HFFc6 (cell line): ENCODE results near the gene MTMR2. TPM values are rescaled to one million over a fixed set of nuclear protein-coding genes. Genes with fewer than 3 reads are reported as not detected.
A peak's percentile ranks its signal among the peaks of the same experiment; 100 is the strongest.

Experiments
- DNase-seq: peaks from one replicate; pipeline ENCODE4 v3.0.0-alpha.2; 2018
- H3K27ac Mint-ChIP-seq: 2 replicates; pipeline ENCODE4 v1.8.0; 2020; ENCODE audit warnings: mild to moderate bottlenecking, mixed read lengths
- H3K27me3 Mint-ChIP-seq: 2 replicates; pipeline ENCODE4 v1.8.0; 2021; ENCODE audit warnings: mild to moderate bottlenecking, moderate library complexity, mixed read lengths; ENCODE audit not compliant: insufficient read depth
- H3K36me3 Mint-ChIP-seq: 2 replicates; pipeline ENCODE4 v1.8.0; 2021; ENCODE audit warnings: low read depth, mixed read lengths
- H3K4me1 Mint-ChIP-seq: 2 replicates; pipeline ENCODE4 v1.8.0; 2020; ENCODE audit warnings: low read depth, mixed read lengths
- H3K4me3 Mint-ChIP-seq: 2 replicates; pipeline ENCODE4 v1.8.0; 2020; ENCODE audit warnings: mild to moderate bottlenecking, moderate library complexity, mixed read lengths
- H3K9me3 Mint-ChIP-seq: 2 replicates; pipeline ENCODE4 v1.8.0; 2020; ENCODE audit warnings: mild to moderate bottlenecking, mixed read lengths
- total RNA-seq, 6 experiments: library from RNA; stranded (reverse); fragmentation: NEBNext Ultra II Directional; extraction: Animal tissue kit (Norgen Biotek cat#: 25700); gene quantifications; 2 replicates in 1 of 6; 3 replicates in 5 of 6; pipeline ENCODE4 v1.2.3, GENCODE V29; 2021
- TF ChIP-seq, protein P1 (sequence below): fragments of 200-600 bp; sonication (generic); IDR thresholded peaks from 2 replicates; pipeline ENCODE4 v1.5.0; 2021; ENCODE audit warnings: antibody characterized with exemption, mild to moderate bottlenecking

Gene MTMR2
- total RNA-seq, 6 experiments from 2014 or later: 40.0 to 52.1 (median 48.4) TPM

DNA sequence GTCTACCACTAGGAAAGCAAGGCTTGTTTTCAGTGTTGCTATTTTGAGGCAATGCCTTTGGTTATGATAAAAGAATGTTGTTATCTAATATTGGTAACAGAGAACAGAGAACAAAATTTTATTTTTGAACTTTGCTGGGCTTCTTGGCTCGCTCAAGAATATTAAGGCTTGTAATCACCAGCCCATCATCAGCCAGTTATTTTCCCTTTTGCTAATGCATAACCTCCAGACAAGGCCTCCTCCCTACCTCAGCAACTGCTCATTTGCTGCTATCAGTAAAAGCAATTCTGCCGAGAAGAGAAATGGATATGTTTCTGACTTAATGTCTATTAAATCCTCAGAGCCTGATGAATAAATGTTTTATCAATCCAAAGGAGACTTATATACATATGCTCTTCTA is 8.9 kb downstream of the MTMR2 start:
- DNase-seq: no peak
- no peaks in the 10 kb centered on the region for H3K9me3 Mint-ChIP-seq
- TF ChIP-seq, protein P1, sequence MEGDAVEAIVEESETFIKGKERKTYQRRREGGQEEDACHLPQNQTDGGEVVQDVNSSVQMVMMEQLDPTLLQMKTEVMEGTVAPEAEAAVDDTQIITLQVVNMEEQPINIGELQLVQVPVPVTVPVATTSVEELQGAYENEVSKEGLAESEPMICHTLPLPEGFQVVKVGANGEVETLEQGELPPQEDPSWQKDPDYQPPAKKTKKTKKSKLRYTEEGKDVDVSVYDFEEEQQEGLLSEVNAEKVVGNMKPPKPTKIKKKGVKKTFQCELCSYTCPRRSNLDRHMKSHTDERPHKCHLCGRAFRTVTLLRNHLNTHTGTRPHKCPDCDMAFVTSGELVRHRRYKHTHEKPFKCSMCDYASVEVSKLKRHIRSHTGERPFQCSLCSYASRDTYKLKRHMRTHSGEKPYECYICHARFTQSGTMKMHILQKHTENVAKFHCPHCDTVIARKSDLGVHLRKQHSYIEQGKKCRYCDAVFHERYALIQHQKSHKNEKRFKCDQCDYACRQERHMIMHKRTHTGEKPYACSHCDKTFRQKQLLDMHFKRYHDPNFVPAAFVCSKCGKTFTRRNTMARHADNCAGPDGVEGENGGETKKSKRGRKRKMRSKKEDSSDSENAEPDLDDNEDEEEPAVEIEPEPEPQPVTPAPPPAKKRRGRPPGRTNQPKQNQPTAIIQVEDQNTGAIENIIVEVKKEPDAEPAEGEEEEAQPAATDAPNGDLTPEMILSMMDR: no peak
- no peak overlapping the region for H3K4me3 Mint-ChIP-seq
- H3K27me3 Mint-ChIP-seq: no peaks in the 10 kb centered on the region
- H3K36me3 Mint-ChIP-seq: peaks cover 12% of the 10 kb centered on the region; the same call in 1 of the 2 replicates
- peaks cover 62% of the 10 kb centered on the region for H3K4me1 Mint-ChIP-seq
- H3K27ac Mint-ChIP-seq: no peak overlapping the region

GRCh38 chr11:95913830-95914615 is 9.9 kb downstream of the MTMR2 start:
- no peaks in the 10 kb centered on the region for H3K27me3 Mint-ChIP-seq
- H3K9me3 Mint-ChIP-seq: no peaks in the 10 kb centered on the region
- peak overlapping the region; percentile 71 for H3K27ac Mint-ChIP-seq
- H3K4me3 Mint-ChIP-seq: peak overlapping the region; percentile 42
- H3K4me1 Mint-ChIP-seq: peaks cover 63% of the 10 kb centered on the region
- TF ChIP-seq, protein P1: no peak
- DNase-seq: no peak
- H3K36me3 Mint-ChIP-seq: peaks cover 13% of the 10 kb centered on the region

DNA sequence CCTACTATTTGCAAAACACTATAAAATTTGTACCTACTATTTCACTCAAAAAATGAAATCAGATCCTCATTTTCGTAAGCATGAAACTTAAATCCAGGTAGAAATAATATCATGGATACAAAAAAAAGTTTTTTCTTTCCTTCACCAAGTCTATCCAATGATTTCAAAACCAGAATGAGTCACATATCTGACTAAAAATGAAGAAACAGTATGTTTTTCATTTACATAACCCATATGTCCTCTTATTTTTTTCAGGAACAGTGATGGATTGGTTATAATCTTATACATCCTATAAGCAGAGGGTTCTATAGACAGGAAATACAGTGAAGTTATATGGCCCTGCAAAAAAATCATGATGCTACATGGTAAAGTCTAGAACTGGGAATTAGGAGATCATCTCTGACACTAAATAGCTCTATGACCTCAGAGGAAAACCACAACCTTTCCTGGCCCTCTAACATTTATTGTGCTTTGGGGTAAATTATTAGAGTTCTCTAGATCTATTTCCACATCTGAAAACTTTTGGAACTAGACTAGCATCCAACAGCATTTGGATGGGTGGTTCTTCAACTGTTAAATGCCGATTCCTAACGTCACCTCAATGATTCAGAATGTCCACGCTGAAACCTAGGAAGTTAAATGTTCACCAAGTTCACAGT is 10.9 kb downstream of the MTMR2 start:
- Mint-ChIP-seq H3K4me1 (peaks cover 72% of the 10 kb centered on the region), H3K9me3 (peaks cover under 1% of the 10 kb centered on the region; the same call in 1 of the 2 replicates), H3K27me3 (no peaks in the 10 kb centered on the region), H3K27ac (peak overlapping the region; percentile 71), H3K4me3 (peak overlapping the region; percentile 42; the same call in 1 of the 2 replicates), H3K36me3 (peaks cover 23% of the 10 kb centered on the region)
- peak; percentile 11 for DNase-seq
- TF ChIP-seq, protein P1: no peak

DNA sequence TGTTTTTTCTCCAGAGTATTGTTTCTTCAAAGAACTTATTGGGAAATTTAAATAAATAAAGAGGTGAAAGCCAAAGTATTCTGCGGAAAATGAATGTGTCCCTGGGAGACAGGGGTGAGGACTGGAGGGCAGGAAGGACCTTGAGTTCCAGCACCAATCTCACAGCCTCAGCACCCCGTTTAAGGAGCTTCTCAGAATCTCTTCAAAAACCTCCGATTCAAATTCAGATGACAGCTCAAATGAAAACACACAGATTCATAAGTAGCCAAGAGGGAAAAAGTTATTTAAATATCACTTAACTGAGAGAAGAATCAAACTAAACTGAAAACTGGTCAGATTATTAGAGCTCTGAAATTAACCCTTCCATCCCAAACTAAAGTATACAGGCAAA is 12.5 kb downstream of the MTMR2 start:
- peaks cover 39% of the 10 kb centered on the region for H3K36me3 Mint-ChIP-seq
- peaks cover 16% of the 10 kb centered on the region for H3K9me3 Mint-ChIP-seq
- no peak for DNase-seq
- H3K27ac Mint-ChIP-seq: no peak overlapping the region
- H3K27me3 Mint-ChIP-seq: no peaks in the 10 kb centered on the region
- H3K4me3 Mint-ChIP-seq: no peak overlapping the region
- peaks cover 81% of the 10 kb centered on the region for H3K4me1 Mint-ChIP-seq
- TF ChIP-seq, protein P1: no peak

DNA sequence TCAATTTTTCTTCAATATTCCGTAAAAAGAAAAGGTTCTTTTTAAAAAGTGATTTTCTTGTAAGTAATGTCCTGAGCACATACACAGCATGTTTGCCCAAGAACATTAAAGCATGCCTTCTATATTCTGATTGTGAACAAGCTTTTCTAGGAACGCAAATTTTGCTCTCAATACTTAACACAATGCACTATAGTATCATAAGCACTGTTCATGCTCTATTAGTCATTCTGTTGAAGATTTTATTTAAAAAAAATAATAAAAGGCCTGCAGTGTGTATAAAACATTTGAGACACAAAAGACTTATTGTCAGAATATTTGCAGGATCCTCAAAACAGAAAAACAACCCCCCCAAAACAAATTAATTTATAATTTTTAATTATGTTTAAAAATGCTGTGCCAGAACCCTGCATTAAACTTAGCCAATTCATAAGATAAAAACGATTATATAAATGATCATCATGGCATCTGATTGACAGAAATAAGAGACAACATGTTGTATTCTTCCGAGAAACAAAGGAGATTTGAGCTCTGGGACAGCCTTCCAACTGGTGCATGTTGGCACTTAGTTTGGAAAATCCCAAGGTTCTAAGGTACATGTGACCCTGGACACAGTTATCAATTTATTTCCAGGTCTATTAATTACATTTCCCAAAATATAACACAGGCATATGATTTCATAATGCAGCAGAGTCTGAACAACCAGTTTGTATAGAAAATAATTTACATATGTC is 13.1 kb downstream of the MTMR2 start:
- Mint-ChIP-seq H3K36me3 (peaks cover 37% of the 10 kb centered on the region), H3K9me3 (peaks cover 16% of the 10 kb centered on the region), H3K4me3 (no peak overlapping the region), H3K4me1 (peaks cover 75% of the 10 kb centered on the region), H3K27me3 (no peaks in the 10 kb centered on the region), H3K27ac (no peak overlapping the region)
- TF ChIP-seq, protein P1: no peak
- no peak for DNase-seq
